Measurements from ENCODE around the gene GLIPR1L2. TPM values are rescaled to one million over a fixed set of nuclear protein-coding genes. Genes with fewer than 3 reads are reported as not detected.
"Not testable (repeated sequence)": the region's sequence is repeated elsewhere in the genome, so short reads cannot be mapped to it uniquely, and the experiment has no call there.

GLIPR1L2 gene
- total RNA-seq, 1 experiment from 2014 or later = not detected

DNA sequence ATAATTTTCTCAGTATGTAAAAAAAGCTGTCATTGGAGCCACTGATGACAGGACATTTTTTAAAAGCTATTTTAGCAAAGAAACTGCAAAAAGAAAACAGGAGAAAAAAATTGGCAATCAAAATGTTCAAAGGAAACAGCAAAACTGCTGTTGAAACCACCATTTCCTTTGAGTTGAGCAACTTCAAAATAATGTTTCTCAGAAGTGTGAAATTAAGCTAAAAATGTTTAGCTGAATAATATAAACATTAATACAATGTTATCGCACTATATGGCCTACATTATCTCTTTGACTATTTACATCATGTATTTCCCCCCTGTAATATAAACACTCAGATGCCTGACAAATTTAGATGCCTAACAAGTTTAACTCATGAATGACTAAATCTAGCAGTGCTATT, 66.3 kb downstream of the GLIPR1L2 start:
- intact Hi-C loops (cut with micrococcal nuclease; ENCODE audit: unreplicated experiment) = no loop called here
- no peak overlapping the region for H3K4me3 ChIP-seq (ENCODE audit: low read depth, low read length, poor library complexity, severe bottlenecking)
- POLR2A ChIA-PET (ENCODE audit: low non-redundant PET) = no interaction called here
- TF ChIP-seq EZH2 (IDR thresholded peaks at IDR 0.05; ENCODE audit: borderline replicate concordance, low read depth, low read length, poor library complexity, severe bottlenecking) = no peak
- TF ChIP-seq CTCF (conservative IDR thresholded peaks at IDR 0.05; ENCODE audit: low read depth, low read length) = no peak
- H3K36me3 ChIP-seq (ENCODE audit: insufficient read depth, low read length, poor library complexity, severe bottlenecking) = no peaks in the 10 kb centered on the region
- H3K4me1 ChIP-seq (ENCODE audit: insufficient read depth, low read length, poor library complexity, severe bottlenecking) = no peaks in the 10 kb centered on the region
- no peak for DNase-seq (ENCODE audit: low spot score)
- no peaks in the 10 kb centered on the region for H3K9me3 ChIP-seq (ENCODE audit: low read depth, low read length, poor library complexity, severe bottlenecking)
- H3K27me3 ChIP-seq (replicated peaks; ENCODE audit: insufficient read depth, low read depth, low read length, poor library complexity) = no peaks in the 10 kb centered on the region
- no TSS peak for BruUV-seq (replicated peaks)
- CTCF ChIA-PET = no interaction called here
- no peak overlapping the region for H3K27ac ChIP-seq (ENCODE audit: low read depth, low read length, poor library complexity, severe bottlenecking)

GRCh38 chr12:75457866-75458265, 67.0 kb downstream of the GLIPR1L2 start:
- BruUV-seq (replicated peaks); DNase-seq (ENCODE audit: low spot score); CTCF ChIA-PET; H3K9me3 ChIP-seq (ENCODE audit: low read depth, low read length, poor library complexity, severe bottlenecking); POLR2A ChIA-PET (ENCODE audit: low non-redundant PET); H3K27ac ChIP-seq (ENCODE audit: low read depth, low read length, poor library complexity, severe bottlenecking); H3K4me1 ChIP-seq (ENCODE audit: insufficient read depth, low read length, poor library complexity, severe bottlenecking); H3K4me3 ChIP-seq (ENCODE audit: low read depth, low read length, poor library complexity, severe bottlenecking); H3K27me3 ChIP-seq (replicated peaks; ENCODE audit: insufficient read depth, low read depth, low read length, poor library complexity); H3K36me3 ChIP-seq (ENCODE audit: insufficient read depth, low read length, poor library complexity, severe bottlenecking); intact Hi-C loops (cut with micrococcal nuclease; ENCODE audit: unreplicated experiment): not testable (repeated sequence)

- H3K4me1 ChIP-seq (ENCODE audit: insufficient read depth, low read length, poor library complexity, severe bottlenecking) = no peaks in the 10 kb centered on the region
- DNase-seq (ENCODE audit: low spot score) = no peak
- H3K9me3 ChIP-seq (ENCODE audit: low read depth, low read length, poor library complexity, severe bottlenecking) = peaks cover 6% of the 10 kb centered on the region
- H3K4me3 ChIP-seq (ENCODE audit: low read depth, low read length, poor library complexity, severe bottlenecking) = no peak overlapping the region
- no peaks in the 10 kb centered on the region for H3K36me3 ChIP-seq (ENCODE audit: insufficient read depth, low read length, poor library complexity, severe bottlenecking)
- intact Hi-C loops (cut with micrococcal nuclease; ENCODE audit: unreplicated experiment) = no loop called here
- H3K27me3 ChIP-seq (replicated peaks; ENCODE audit: insufficient read depth, low read depth, low read length, poor library complexity) = no peaks in the 10 kb centered on the region
- ChIA-PET CTCF (no interaction called here), POLR2A (ENCODE audit: low non-redundant PET) (no interaction called here)
- no peak overlapping the region for H3K27ac ChIP-seq (ENCODE audit: low read depth, low read length, poor library complexity, severe bottlenecking)
- BruUV-seq (replicated peaks) = no TSS peak
- TF ChIP-seq CTCF (conservative IDR thresholded peaks at IDR 0.05; ENCODE audit: low read depth, low read length) (no peak), EZH2 (IDR thresholded peaks at IDR 0.05; ENCODE audit: borderline replicate concordance, low read depth, low read length, poor library complexity, severe bottlenecking) (no peak)
Measured at GRCh38 chr12:75459755-75460154, 68.9 kb downstream of the GLIPR1L2 start.

- Histone ChIP-seq H3K27me3 (replicated peaks; ENCODE audit: insufficient read depth, low read depth, low read length, poor library complexity) (no peaks in the 10 kb centered on the region), H3K36me3 (ENCODE audit: insufficient read depth, low read length, poor library complexity, severe bottlenecking) (no peaks in the 10 kb centered on the region), H3K4me1 (ENCODE audit: insufficient read depth, low read length, poor library complexity, severe bottlenecking) (no peaks in the 10 kb centered on the region), H3K9me3 (ENCODE audit: low read depth, low read length, poor library complexity, severe bottlenecking) (peaks cover 6% of the 10 kb centered on the region), H3K4me3 (ENCODE audit: low read depth, low read length, poor library complexity, severe bottlenecking) (no peak overlapping the region), H3K27ac (ENCODE audit: low read depth, low read length, poor library complexity, severe bottlenecking) (no peak overlapping the region)
- CTCF ChIA-PET = no interaction called here
- no TSS peak for BruUV-seq (replicated peaks)
- intact Hi-C loops (cut with micrococcal nuclease; ENCODE audit: unreplicated experiment) = no loop called here
- POLR2A ChIA-PET (ENCODE audit: low non-redundant PET) = no interaction called here
- no peak for DNase-seq (ENCODE audit: low spot score)
- no peak for TF ChIP-seq CTCF (conservative IDR thresholded peaks at IDR 0.05; ENCODE audit: low read depth, low read length)
Measured at GRCh38 chr12:75460204-75460603, 69.3 kb downstream of the GLIPR1L2 start.

Data from A673 (cell line).